Stimulated activated CD4-positive, alpha-beta T cell treated with anti-CD3 and anti-CD28 coated beads, Interleukin-12 subunit alpha, Interleukin-12 subunit beta, amount 100 ng/mL, for 48 hours (primary cell): Measurements from ENCODE around the gene C11orf87.

Experiments
- DNase-seq, 3 donors: peaks; one replicate each; pipeline ENCODE4 v3.0.0-alpha.2; 2020; ENCODE audit warnings: low read depth in 2 of 3, low spot score in 1 of 3

C11orf87 gene

GRCh38 chr11:109421981-109422869, at the start of gene C11orf87:
Gene C11orf87 (plus strand): TSS chr11:109422190. CDS start chr11:109423634, 1,444 bp downstream.
- DNase-seq = no peak

- no peak for DNase-seq
Observed at GRCh38 chr11:109374032-109374431, 48.0 kb upstream of the C11orf87 start.

- DNase-seq = no peak
Observed at GRCh38 chr11:109374441-109374840, 47.5 kb upstream of the C11orf87 start.

- DNase-seq = no peak
Observed at GRCh38 chr11:109377039-109377742, 44.8 kb upstream of the C11orf87 start.

- DNase-seq = no peak
Observed at GRCh38 chr11:109378034-109378433, 44.0 kb upstream of the C11orf87 start.

- no peak for DNase-seq
Observed at GRCh38 chr11:109383306-109383705, 38.7 kb upstream of the C11orf87 start.

- no peak for DNase-seq
Observed at GRCh38 chr11:109384873-109385272, 37.1 kb upstream of the C11orf87 start.

GRCh38 chr11:109388982-109389381, 33.0 kb upstream of the C11orf87 start:
- no peak for DNase-seq

- DNase-seq = no peak
Observed at GRCh38 chr11:109390752-109391151, 31.2 kb upstream of the C11orf87 start.

GRCh38 chr11:109401545-109401944, 20.4 kb upstream of the C11orf87 start:
- DNase-seq = no peak

GRCh38 chr11:109405671-109406070, 16.3 kb upstream of the C11orf87 start:
- DNase-seq = no peak

GRCh38 chr11:109416601-109417000, 5.4 kb upstream of the C11orf87 start:
- DNase-seq = no peak

- no peak for DNase-seq
Observed at GRCh38 chr11:109422870-109423465, 978 bp downstream of the C11orf87 start.

- no peak for DNase-seq
Observed at GRCh38 chr11:109423466-109424190, 1.6 kb downstream of the C11orf87 start.

GRCh38 chr11:109424901-109425300, 2.9 kb downstream of the C11orf87 start:
- no peak for DNase-seq

- no peak for DNase-seq
Observed at GRCh38 chr11:109425554-109425953, 3.6 kb downstream of the C11orf87 start.

GRCh38 chr11:109426442-109427240, 4.7 kb downstream of the C11orf87 start:
- DNase-seq = no peak

- DNase-seq = no peak
Observed at GRCh38 chr11:109432105-109432504, 10.1 kb downstream of the C11orf87 start.

- DNase-seq = no peak
Observed at GRCh38 chr11:109433753-109434256, 11.8 kb downstream of the C11orf87 start.

- DNase-seq = no peak
Observed at GRCh38 chr11:109435121-109435742, 13.2 kb downstream of the C11orf87 start.
